ENCODE measurements around the gene PIAS1. TPM values are rescaled to one million over a fixed set of nuclear protein-coding genes. Genes with fewer than 3 reads are reported as not detected.

Gene PIAS1
- total RNA-seq, 3 donors from 2014 or later (not counting 1 experiment from before 2014, with no cell fraction given), result 94.7 to 103 (median 99.2) TPM

- Mint-ChIP-seq H3K27ac (no peak overlapping the region), H3K4me1 (peaks cover 0 to 32% of the 10 kb centered on the region in 2 donors), H3K27me3 (ENCODE audit: low read depth in 2 of 2) (no peaks in the 10 kb centered on the region), H3K36me3 (no peaks in the 10 kb centered on the region), H3K9me3 (no peaks in the 10 kb centered on the region), H3K4me3 (no peak overlapping the region)
- intact Hi-C loops (cut with micrococcal nuclease), result no loop called here
- ATAC-seq, result no peak
- WGBS (ENCODE audit: insufficient coverage), result 75% methylated on average over 11 of the region's 13 CpGs
- H3K27me3 ChIP-seq (ENCODE audit: control insufficient read depth, insufficient read depth, low read length), result no peaks in the 10 kb centered on the region
- H3K9me3 ChIP-seq (ENCODE audit: control insufficient read depth, insufficient read depth, low read length), result no peaks in the 10 kb centered on the region
- no peaks in the 10 kb centered on the region for H3K36me3 ChIP-seq (ENCODE audit: control insufficient read depth, insufficient read depth, low read length)
- H3K4me3 ChIP-seq (ENCODE audit: low read length), result no peak overlapping the region
- no peak overlapping the region for H3K27ac ChIP-seq (ENCODE audit: low read length)
- TF ChIP-seq CTCF (IDR thresholded peaks at IDR 0.05), result no peak
- DNase-seq, result no peak
- H3K4me1 ChIP-seq (ENCODE audit: control insufficient read depth, insufficient read depth, low read length), result peaks cover 32% of the 10 kb centered on the region
Measured at GRCh38 chr15:68205558-68205944, 151.4 kb downstream of the PIAS1 start.

- ATAC-seq (no peak), DNase-seq (no peak)
- Mint-ChIP-seq H3K4me3 (no peak overlapping the region), H3K36me3 (no peaks in the 10 kb centered on the region), H3K27me3 (ENCODE audit: low read depth in 2 of 2) (no peaks in the 10 kb centered on the region), H3K9me3 (no peaks in the 10 kb centered on the region), H3K4me1 (peaks cover 0 to 32% of the 10 kb centered on the region in 2 donors), H3K27ac (no peak overlapping the region)
- no peaks in the 10 kb centered on the region for H3K9me3 ChIP-seq (ENCODE audit: control insufficient read depth, insufficient read depth, low read length)
- no peak overlapping the region for H3K4me3 ChIP-seq (ENCODE audit: low read length)
- peaks cover 36% of the 10 kb centered on the region for H3K4me1 ChIP-seq (ENCODE audit: control insufficient read depth, insufficient read depth, low read length)
- no peak overlapping the region for H3K27ac ChIP-seq (ENCODE audit: low read length)
- WGBS (ENCODE audit: insufficient coverage), result 62% methylated on average over 13 of the region's 14 CpGs
- no peak for TF ChIP-seq CTCF (IDR thresholded peaks at IDR 0.05)
- no peaks in the 10 kb centered on the region for H3K27me3 ChIP-seq (ENCODE audit: control insufficient read depth, insufficient read depth, low read length)
- intact Hi-C loops (cut with micrococcal nuclease), result no loop called here
- H3K36me3 ChIP-seq (ENCODE audit: control insufficient read depth, insufficient read depth, low read length), result no peaks in the 10 kb centered on the region
Measured at GRCh38 chr15:68205954-68206539, 151.9 kb downstream of the PIAS1 start.

GRCh38 chr15:68206711-68207151 lies 152.6 kb downstream of the PIAS1 start:
- no peak for TF ChIP-seq CTCF (IDR thresholded peaks at IDR 0.05)
- H3K36me3 Mint-ChIP-seq, result no peaks in the 10 kb centered on the region
- no peak overlapping the region for H3K27ac ChIP-seq (ENCODE audit: low read length)
- peaks cover 0 to 32% of the 10 kb centered on the region in 2 donors for H3K4me1 Mint-ChIP-seq
- H3K27ac Mint-ChIP-seq, result no peak overlapping the region
- intact Hi-C loops (cut with micrococcal nuclease), result no loop called here
- no peaks in the 10 kb centered on the region for H3K27me3 ChIP-seq (ENCODE audit: control insufficient read depth, insufficient read depth, low read length)
- H3K9me3 ChIP-seq (ENCODE audit: control insufficient read depth, insufficient read depth, low read length), result no peaks in the 10 kb centered on the region
- ATAC-seq, result no peak
- no peak overlapping the region for H3K4me3 Mint-ChIP-seq
- H3K4me3 ChIP-seq (ENCODE audit: low read length), result no peak overlapping the region
- 93% methylated on average over 12 of the region's 12 CpGs for WGBS (ENCODE audit: insufficient coverage)
- H3K4me1 ChIP-seq (ENCODE audit: control insufficient read depth, insufficient read depth, low read length), result peaks cover 33% of the 10 kb centered on the region
- no peaks in the 10 kb centered on the region for H3K36me3 ChIP-seq (ENCODE audit: control insufficient read depth, insufficient read depth, low read length)
- no peaks in the 10 kb centered on the region for H3K9me3 Mint-ChIP-seq
- H3K27me3 Mint-ChIP-seq (ENCODE audit: low read depth in 2 of 2), result no peaks in the 10 kb centered on the region
- no peak for DNase-seq
